Esophagus muscularis mucosa (tissue), 4 donors: ENCODE results near the gene IL4R. TPM values are rescaled to one million over a fixed set of nuclear protein-coding genes. Genes with fewer than 3 reads are reported as not detected.
A peak's percentile ranks its signal among the peaks of the same experiment; 100 is the strongest.

Source experiments
- DNase-seq: peaks from one replicate; pipeline ENCODE4 v3.0.0-alpha.2; 2017; ENCODE audit errors: extremely low spot score
- H3K27ac ChIP-seq, 4 donors: fragments of 200-600 bp; sonication (generic); replicated peaks in 1 of 4; 1 replicate in 3 of 4; 2 replicates in 1 of 4; pipeline ENCODE4 v1.5.1; 2016 to 2019; ENCODE audit warnings: mild to moderate bottlenecking in 1 of 4
- H3K27me3 ChIP-seq, 4 donors: fragments of 200-600 bp; sonication (generic); one replicate each; pipeline versions ENCODE4 v1.5.1 to v1.6.0; 2016 to 2019
- H3K36me3 ChIP-seq, 4 donors: fragments of 200-600 bp; sonication (generic); one replicate each; pipeline ENCODE4 v1.5.1; 2016 to 2019
- H3K4me1 ChIP-seq, 4 donors: fragments of 200-600 bp; sonication (generic); one replicate each; pipeline ENCODE4 v1.5.1; 2016 to 2019
- H3K4me3 ChIP-seq, 4 donors: fragments of 200-600 bp; sonication (generic); 1 replicate in 2 of 4; 2 replicates in 2 of 4; pipeline ENCODE4 v1.5.1; 2016 to 2019; ENCODE audit warnings: mild to moderate bottlenecking in 4 of 4, moderate library complexity in 1 of 4
- H3K9me3 ChIP-seq, 4 donors: fragments of 200-600 bp; sonication (generic); 1 replicate in 3 of 4; 2 replicates in 1 of 4; pipeline ENCODE4 v1.5.1; 2016 to 2019
- EP300 ChIP-seq: sonication (generic); formaldehyde crosslinking; IDR thresholded peaks from one replicate; pipeline ENCODE4 v1.6.1; 2017; ENCODE audit warnings: antibody characterized with exemption
- POLR2A ChIP-seq: fragments of 450-650 bp; IDR thresholded peaks from one replicate; pipeline ENCODE4 v1.6.1; 2017; ENCODE audit warnings: antibody characterized with exemption, moderate library complexity, mild to moderate bottlenecking, low read depth
- POLR2AphosphoS5 ChIP-seq, 2 donors: sonication (generic); formaldehyde crosslinking; IDR thresholded peaks; one replicate each; pipeline ENCODE4 v1.6.1; 2017; ENCODE audit warnings: antibody characterized with exemption in 2 of 2
- WGBS: methylation state at CpG from one replicate; pipeline ENCODE4 v1.1.5; 2018; 5-methylcytosine and 5-hydroxymethylcytosine counted together
- intact Hi-C: fragments of 100-400 bp; cut with DNase I; formaldehyde crosslinking; loops from one replicate; pipeline ENCODE4 v1.15.1; 2023
- total RNA-seq, 4 donors: library from RNA; depleted of rRNA; stranded (reverse); fragments of >200 nt; gene quantifications; one replicate each; pipeline versions ENCODE4 v1.1.0 to v1.2.1, GENCODE V29; 2016
- TF ChIP-seq, protein P1 (sequence below), 3 experiments: fragments of 200-600 bp in 2 of 3; fragments of 450-650 bp in 1 of 3; sonication (generic) in 2 of 3; IDR thresholded peaks; one replicate each; pipeline ENCODE4 v1.5.1; 2017 to 2019; ENCODE audit warnings: antibody characterized with exemption in 3 of 3, mild to moderate bottlenecking in 2 of 3, moderate library complexity in 1 of 3

The IL4R gene
- 100 to 1,000 TPM in 3 of 4 donors, 10 to 100 TPM in 1; 72.7 to 167 (median 116) TPM for total RNA-seq

DNA sequence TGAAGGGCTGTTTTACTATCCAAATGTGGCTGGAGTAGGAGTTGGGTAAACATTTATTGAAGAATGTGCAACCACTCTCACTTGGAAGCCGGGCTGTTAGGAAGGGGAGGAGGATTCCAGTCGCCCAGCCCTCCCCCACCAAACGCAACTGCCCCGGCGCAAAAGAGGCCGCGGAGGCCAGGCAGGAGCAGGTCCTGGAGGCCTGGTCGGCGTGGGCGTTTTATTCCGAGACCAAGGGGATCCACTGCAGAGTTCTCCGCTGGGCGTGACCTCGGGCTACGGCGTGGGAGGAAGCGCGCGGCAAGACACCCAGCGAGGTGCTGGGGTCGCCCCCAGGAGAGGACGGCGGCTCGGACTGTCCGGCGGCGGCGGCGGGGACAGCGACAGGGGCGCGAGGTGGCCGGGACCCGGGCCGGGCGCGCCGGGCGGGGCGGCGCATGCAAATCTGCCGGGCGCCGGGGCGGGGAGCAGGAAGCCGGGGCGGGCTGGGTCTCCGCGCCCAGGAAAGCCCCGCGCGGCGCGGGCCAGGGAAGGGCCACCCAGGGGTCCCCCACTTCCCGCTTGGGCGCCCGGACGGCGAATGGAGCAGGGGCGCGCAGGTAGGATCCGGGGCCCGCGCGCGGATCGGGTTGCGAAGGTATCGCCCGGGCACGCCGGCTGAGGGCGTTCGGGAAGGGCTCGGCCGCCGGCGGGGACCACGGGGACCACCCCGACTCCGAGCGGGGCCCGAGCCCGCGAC lies at the start of gene IL4R:
Gene IL4R (plus strand): TSS at position 553 of the 739 bp plus-strand sequence. CDS start 26,230 bp downstream, outside the sequence.
- peaks cover 38 to 52% (median 49%) of the 10 kb centered on the region in 4 donors for H3K4me1 ChIP-seq
- peak within 1 kb of the TSS; percentile 97 to 99 (median 98) for H3K27ac ChIP-seq
- H3K9me3 ChIP-seq: no peaks in the 10 kb centered on the region
- H3K27me3 ChIP-seq: no peaks in the 10 kb centered on the region
- intact Hi-C loops: loop anchor here (5.0 kb wide), 1 partner anchor 46 kb away; the partner anchor contains the start of gene NSMCE1
- no peaks in the 10 kb centered on the region for H3K36me3 ChIP-seq
- peak within 1 kb of the TSS; percentile 75 to 97 (median 88) for H3K4me3 ChIP-seq
- no peak for DNase-seq
- TF ChIP-seq POLR2A: peak; percentile 27
- TF ChIP-seq POLR2AphosphoS5 (IDR thresholded peaks at IDR 0.05): peak; percentile 84 to 93
- TF ChIP-seq, protein P1, sequence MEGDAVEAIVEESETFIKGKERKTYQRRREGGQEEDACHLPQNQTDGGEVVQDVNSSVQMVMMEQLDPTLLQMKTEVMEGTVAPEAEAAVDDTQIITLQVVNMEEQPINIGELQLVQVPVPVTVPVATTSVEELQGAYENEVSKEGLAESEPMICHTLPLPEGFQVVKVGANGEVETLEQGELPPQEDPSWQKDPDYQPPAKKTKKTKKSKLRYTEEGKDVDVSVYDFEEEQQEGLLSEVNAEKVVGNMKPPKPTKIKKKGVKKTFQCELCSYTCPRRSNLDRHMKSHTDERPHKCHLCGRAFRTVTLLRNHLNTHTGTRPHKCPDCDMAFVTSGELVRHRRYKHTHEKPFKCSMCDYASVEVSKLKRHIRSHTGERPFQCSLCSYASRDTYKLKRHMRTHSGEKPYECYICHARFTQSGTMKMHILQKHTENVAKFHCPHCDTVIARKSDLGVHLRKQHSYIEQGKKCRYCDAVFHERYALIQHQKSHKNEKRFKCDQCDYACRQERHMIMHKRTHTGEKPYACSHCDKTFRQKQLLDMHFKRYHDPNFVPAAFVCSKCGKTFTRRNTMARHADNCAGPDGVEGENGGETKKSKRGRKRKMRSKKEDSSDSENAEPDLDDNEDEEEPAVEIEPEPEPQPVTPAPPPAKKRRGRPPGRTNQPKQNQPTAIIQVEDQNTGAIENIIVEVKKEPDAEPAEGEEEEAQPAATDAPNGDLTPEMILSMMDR (IDR thresholded peaks at IDR 0.05): no peak
- WGBS: 0% methylated on average over 11 of the region's 85 CpGs

DNA sequence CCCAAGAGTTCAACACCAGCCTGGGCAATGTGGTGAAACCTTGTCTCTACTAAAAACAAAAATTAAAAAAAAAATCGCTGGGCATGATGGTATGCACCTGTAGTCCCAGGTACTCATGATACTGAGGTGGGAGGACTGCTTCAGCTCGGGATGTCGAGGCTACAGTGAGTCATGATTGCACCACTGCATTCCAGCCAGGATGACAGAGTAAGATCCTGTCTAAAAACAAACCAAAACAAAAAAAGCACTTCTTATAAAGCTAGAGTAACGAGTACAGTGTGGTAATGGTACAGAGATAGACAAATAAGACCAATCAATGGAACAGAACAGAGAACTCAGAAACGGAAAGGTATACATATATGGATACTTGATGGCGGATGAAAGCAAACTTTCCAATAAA lies 49.6 kb upstream of the IL4R start:
- TF ChIP-seq EP300 (no peak), POLR2AphosphoS5 (IDR thresholded peaks at IDR 0.05) (peak; percentile 36 to 64), POLR2A (no peak)
- TF ChIP-seq, protein P1 (IDR thresholded peaks at IDR 0.05): no peak
- Histone ChIP-seq H3K27ac (peak overlapping the region; percentile 31 to 55 (median 45)), H3K4me3 (no peak overlapping the region), H3K9me3 (no peaks in the 10 kb centered on the region), H3K27me3 (no peaks in the 10 kb centered on the region), H3K4me1 (peaks cover 9 to 58% (median 44%) of the 10 kb centered on the region in 4 donors), H3K36me3 (no peaks in the 10 kb centered on the region)
- peak; percentile 70 for DNase-seq
- intact Hi-C loops: no loop called here
- WGBS: 72% methylated on average over 6 of the region's 6 CpGs

DNA sequence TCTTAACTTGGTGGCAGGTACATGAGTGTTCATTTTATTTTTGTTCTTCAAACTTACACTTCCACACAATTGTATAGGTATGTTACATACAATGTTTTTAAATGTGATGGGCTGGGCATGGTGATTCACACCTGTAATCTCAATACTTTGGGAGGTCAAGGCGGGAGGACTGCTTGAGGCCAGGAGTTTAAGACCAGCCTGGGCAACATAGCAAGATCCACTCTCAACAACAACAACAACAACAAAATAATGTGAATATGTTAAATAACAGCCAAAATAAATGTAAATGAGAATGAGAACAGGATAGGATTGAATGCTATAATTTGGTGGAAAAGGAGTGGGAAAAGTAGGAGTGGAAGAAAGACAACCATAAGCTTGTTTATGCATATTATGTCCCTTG lies 47.8 kb upstream of the IL4R start:
- Histone ChIP-seq H3K27me3 (no peaks in the 10 kb centered on the region), H3K4me1 (peaks cover 9 to 47% (median 40%) of the 10 kb centered on the region in 4 donors), H3K36me3 (no peaks in the 10 kb centered on the region), H3K27ac (no peak overlapping the region), H3K9me3 (no peaks in the 10 kb centered on the region), H3K4me3 (no peak overlapping the region)
- intact Hi-C loops: loop anchor here (5.0 kb wide), 1 partner anchor 46 kb away; the partner anchor contains the start of gene IL4R
- 95% methylated on average over 1 of the region's 1 CpG for WGBS
- no peak for TF ChIP-seq EP300
- no peak for TF ChIP-seq POLR2AphosphoS5 (IDR thresholded peaks at IDR 0.05)
- no peak for TF ChIP-seq POLR2A
- peak; percentile 37 for DNase-seq

DNA sequence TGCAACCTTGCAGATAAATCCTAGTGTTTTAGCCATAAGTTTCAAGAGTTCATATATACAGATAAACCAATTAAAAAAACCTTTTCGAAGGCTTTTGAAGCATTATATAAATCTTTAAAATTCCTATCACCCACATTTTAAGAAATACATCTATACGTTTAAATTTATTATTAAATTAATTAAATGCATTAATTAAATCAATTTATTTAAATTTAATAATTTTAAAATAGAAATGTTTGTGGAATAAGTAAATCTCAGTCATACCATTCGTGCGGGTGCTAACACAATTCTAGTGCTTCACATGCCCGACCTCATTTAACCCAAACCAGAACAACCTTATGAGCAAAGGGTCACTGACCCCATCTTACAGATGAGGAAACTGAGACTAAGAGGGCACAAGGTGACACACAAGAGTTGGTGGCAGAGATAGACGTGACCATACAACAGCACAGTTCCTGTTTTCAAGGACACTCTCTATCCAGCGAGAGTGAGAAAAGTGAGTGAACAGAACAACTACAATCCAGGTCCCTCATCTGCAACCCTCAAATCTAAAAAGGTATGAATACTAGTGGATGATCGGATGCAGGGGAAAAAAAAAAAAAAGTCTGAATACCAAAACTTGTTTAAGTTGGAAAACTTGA lies 46.6 kb upstream of the IL4R start:
- Histone ChIP-seq H3K27me3 (no peaks in the 10 kb centered on the region), H3K4me1 (peaks cover 9 to 36% (median 33%) of the 10 kb centered on the region in 4 donors), H3K9me3 (no peaks in the 10 kb centered on the region), H3K36me3 (no peaks in the 10 kb centered on the region), H3K27ac (no peak overlapping the region), H3K4me3 (no peak overlapping the region)
- intact Hi-C loops: loop anchor here (5.0 kb wide), 1 partner anchor 45 kb away; the partner anchor contains the start of gene IL4R
- no peak for TF ChIP-seq POLR2AphosphoS5 (IDR thresholded peaks at IDR 0.05)
- TF ChIP-seq, protein P1 (IDR thresholded peaks at IDR 0.05): no peak
- TF ChIP-seq POLR2A: no peak
- no peak for TF ChIP-seq EP300
- DNase-seq: peak; percentile 79
- WGBS: 81% methylated on average over 8 of the region's 8 CpGs
